Lung (tissue), 12 donors: ENCODE results near the gene BBX. TPM values are rescaled to one million over a fixed set of nuclear protein-coding genes. Genes with fewer than 3 reads are reported as not detected.

ENCODE experiments used
- ATAC-seq: fragments of 200-7000 bp; cut with Tn5 transposase; one replicate; pipeline ENCODE4 v1.9.1; 2020; ENCODE audit warnings: moderate number of reproducible peaks; ENCODE audit not compliant: insufficient read depth, low FRiP score
- DNase-seq, 3 donors: peaks; one replicate each; pipeline ENCODE4 v3.0.0-alpha.2; 2013 to 2017
- H3K27ac ChIP-seq, 2 donors: one replicate each; pipeline ENCODE4 v1.5.1; 2013; ENCODE audit warnings: mild to moderate bottlenecking in 2 of 2, moderate library complexity in 2 of 2, control low read depth in 1 of 2, inconsistent platforms in 1 of 2, low read depth in 1 of 2, low read length in 1 of 2
- H3K27me3 ChIP-seq, 3 donors: one replicate each; pipeline ENCODE4 v1.5.1; 2013; ENCODE audit warnings: low read length in 2 of 3; ENCODE audit not compliant: control insufficient read depth in 3 of 3, insufficient read depth in 3 of 3
- H3K36me3 ChIP-seq, 4 donors: one replicate each; pipeline ENCODE4 v1.5.1; 2013; ENCODE audit warnings: low read length in 4 of 4, mild to moderate bottlenecking in 1 of 4, moderate library complexity in 1 of 4; ENCODE audit not compliant: control insufficient read depth in 4 of 4, insufficient read depth in 4 of 4
- H3K4me1 ChIP-seq, 5 donors: one replicate each; pipeline ENCODE4 v1.5.1; 2013; ENCODE audit warnings: low read length in 5 of 5, mild to moderate bottlenecking in 2 of 5, moderate library complexity in 1 of 5; ENCODE audit not compliant: control insufficient read depth in 5 of 5, insufficient read depth in 5 of 5
- H3K4me3 ChIP-seq: one replicate; pipeline ENCODE4 v1.5.1; 2013; ENCODE audit warnings: mild to moderate bottlenecking, control low read depth, moderate library complexity
- H3K9ac ChIP-seq, 2 donors: one replicate each; pipeline ENCODE4 v1.5.1; 2013; ENCODE audit warnings: low read length in 2 of 2, control low read depth in 1 of 2; ENCODE audit not compliant: insufficient read depth in 1 of 2
- H3K9me3 ChIP-seq, 4 donors: one replicate each; pipeline ENCODE4 v1.5.1; 2013; ENCODE audit warnings: low read length in 3 of 4, mild to moderate bottlenecking in 1 of 4, moderate library complexity in 1 of 4; ENCODE audit not compliant: control insufficient read depth in 4 of 4, insufficient read depth in 3 of 4
- CTCF ChIP-seq: IDR thresholded peaks from 2 replicates; pipeline ENCODE4 v1.5.1; 2012; ENCODE audit warnings: mild to moderate bottlenecking; ENCODE audit errors: control extremely low read depth, extremely low read depth
- WGBS, 2 donors: extraction: QIAGEN DNeasy Blood & Tissue Kit; methylation state at CpG; one replicate each; pipeline ENCODE4 v1.1.7; 2013; 5-methylcytosine and 5-hydroxymethylcytosine counted together
- polyA plus RNA-seq, 2 donors: library from polyadenylated mRNA; stranded (reverse); fragments of 200-250 nt; gene quantifications; one replicate each; pipeline ENCODE4 v1.2.1, GENCODE V29; 2013
- total RNA-seq, 2 donors: library from RNA; depleted of rRNA in 1 of 2; stranded (reverse); fragments of >200 nt in 1 of 2; gene quantifications; one replicate each; pipeline ENCODE4 v1.2.1, GENCODE V29; 2014 to 2021
- donor health status: control.
- donor health status: control.
- donor health status: Bipolar disorder and iron deficiency.
- donor health status: healthy.
- donor health status: DM: yes; HTN: yes; CAD: no.

Gene BBX
- total and polyA plus RNA-seq, 4 donors, result 6.3 to 93.3 (median 25.1) TPM

- no peaks in the 10 kb centered on the region for H3K27me3 ChIP-seq
These were observed 233.9 kb downstream of the BBX start for GRCh38 chr3:107756649-107757048.

GRCh38 chr3:107757140-107757539, 234.4 kb downstream of the BBX start:
- peaks cover 0 to 5% (median 0%) of the 10 kb centered on the region in 5 donors for H3K4me1 ChIP-seq
- no peak for TF ChIP-seq CTCF
- ATAC-seq, result no peak
- 96 to 98% methylated on average over 2 of the region's 2 CpGs for WGBS, 2 donors
- H3K27ac ChIP-seq, result no peak overlapping the region
- no peaks in the 10 kb centered on the region for H3K27me3 ChIP-seq
- H3K9me3 ChIP-seq, result no peaks in the 10 kb centered on the region
- peaks cover 0 to 9% (median 3%) of the 10 kb centered on the region in 4 donors for H3K36me3 ChIP-seq
- DNase-seq, result no peak
- H3K4me3 ChIP-seq, result no peak overlapping the region
- H3K9ac ChIP-seq, result no peak overlapping the region

More at GRCh38 chr3:107756649-107757048, 233.9 kb downstream of the BBX start:
- Histone ChIP-seq H3K4me3 (no peak overlapping the region), H3K36me3 (peaks cover 0 to 9% (median 3%) of the 10 kb centered on the region in 4 donors), H3K9me3 (no peaks in the 10 kb centered on the region), H3K27ac (no peak overlapping the region), H3K4me1 (peaks cover 0 to 5% (median 0%) of the 10 kb centered on the region in 5 donors), H3K9ac (no peak overlapping the region)
- TF ChIP-seq CTCF, result no peak
- WGBS, 2 donors, result 82 to 83% methylated on average over 2 of the region's 2 CpGs
- ATAC-seq (no peak), DNase-seq (no peak)

- H3K9ac ChIP-seq, result no peak overlapping the region
- no peak overlapping the region for H3K27ac ChIP-seq
- no peak overlapping the region for H3K4me3 ChIP-seq
- H3K36me3 ChIP-seq, result peaks cover 0 to 9% (median 4%) of the 10 kb centered on the region in 4 donors
- no peak for TF ChIP-seq CTCF
- no peak for ATAC-seq
- no peak for DNase-seq
- H3K9me3 ChIP-seq, result no peaks in the 10 kb centered on the region
- peaks cover 0 to 5% (median 0%) of the 10 kb centered on the region in 5 donors for H3K4me1 ChIP-seq
- H3K27me3 ChIP-seq, result no peaks in the 10 kb centered on the region
These were observed 237.4 kb downstream of the BBX start for GRCh38 chr3:107760144-107760543.

- H3K9ac ChIP-seq, result no peak overlapping the region
- ATAC-seq (no peak), DNase-seq (no peak)
- H3K36me3 ChIP-seq, result peaks cover 0 to 5% (median 2%) of the 10 kb centered on the region in 4 donors
- H3K4me3 ChIP-seq, result no peak overlapping the region
- peaks cover 0 to 5% (median 0%) of the 10 kb centered on the region in 5 donors for H3K4me1 ChIP-seq
- H3K27ac ChIP-seq, result no peak overlapping the region
- no peaks in the 10 kb centered on the region for H3K9me3 ChIP-seq
- no peaks in the 10 kb centered on the region for H3K27me3 ChIP-seq
- 75 to 83% methylated on average over 2 of the region's 2 CpGs for WGBS, 2 donors
- TF ChIP-seq CTCF, result no peak
These were observed 238.6 kb downstream of the BBX start for GRCh38 chr3:107761391-107761790.
